GM19023 (cell line): ENCODE measurements around the gene HP.
"Not testable (repeated sequence)": the region's sequence is repeated elsewhere in the genome, so short reads cannot be mapped to it uniquely, and the experiment has no call there.

Experiments used
- ATAC-seq: cut with Tn5 transposase; IDR thresholded peaks from one replicate; pipeline ENCODE4 v1.9.1; 2021; ENCODE audit warnings: mild to moderate bottlenecking, moderate library complexity; ENCODE audit not compliant: unreplicated experiment

Gene HP, protein sequence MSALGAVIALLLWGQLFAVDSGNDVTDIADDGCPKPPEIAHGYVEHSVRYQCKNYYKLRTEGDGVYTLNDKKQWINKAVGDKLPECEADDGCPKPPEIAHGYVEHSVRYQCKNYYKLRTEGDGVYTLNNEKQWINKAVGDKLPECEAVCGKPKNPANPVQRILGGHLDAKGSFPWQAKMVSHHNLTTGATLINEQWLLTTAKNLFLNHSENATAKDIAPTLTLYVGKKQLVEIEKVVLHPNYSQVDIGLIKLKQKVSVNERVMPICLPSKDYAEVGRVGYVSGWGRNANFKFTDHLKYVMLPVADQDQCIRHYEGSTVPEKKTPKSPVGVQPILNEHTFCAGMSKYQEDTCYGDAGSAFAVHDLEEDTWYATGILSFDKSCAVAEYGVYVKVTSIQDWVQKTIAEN

DNA sequence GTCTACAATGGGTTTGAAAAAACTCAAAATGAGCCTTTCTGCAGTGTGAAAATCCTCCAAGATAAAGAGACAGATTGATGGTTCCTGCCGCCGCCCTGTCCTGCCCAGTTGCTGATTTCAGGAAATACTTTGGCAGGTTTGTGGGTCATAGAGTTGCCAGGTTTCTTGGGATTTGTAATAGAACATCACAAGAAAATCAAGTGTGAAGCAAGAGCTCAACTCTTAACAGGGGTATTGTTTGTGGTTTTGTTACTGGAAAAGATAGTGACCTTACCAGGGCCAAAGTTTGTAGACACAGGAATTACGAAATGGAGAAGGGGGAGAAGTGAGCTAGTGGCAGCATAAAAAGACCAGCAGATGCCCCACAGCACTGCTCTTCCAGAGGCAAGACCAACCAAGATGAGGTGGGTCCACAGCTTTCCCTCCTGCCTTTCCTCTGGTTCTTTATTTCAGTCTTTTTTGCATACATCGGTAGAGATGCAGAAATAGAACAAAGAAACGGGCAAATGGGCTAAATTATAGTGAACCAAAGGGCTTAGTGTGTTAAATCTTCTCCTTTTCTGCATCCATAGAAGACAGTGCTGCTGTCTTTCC lies at the start of gene HP:
Gene HP, plus strand, starts transcription at position 252 of the 594 bp plus-strand sequence. Its CDS starts 148 bp downstream, at position 400.
- ATAC-seq, result not testable (repeated sequence)

DNA sequence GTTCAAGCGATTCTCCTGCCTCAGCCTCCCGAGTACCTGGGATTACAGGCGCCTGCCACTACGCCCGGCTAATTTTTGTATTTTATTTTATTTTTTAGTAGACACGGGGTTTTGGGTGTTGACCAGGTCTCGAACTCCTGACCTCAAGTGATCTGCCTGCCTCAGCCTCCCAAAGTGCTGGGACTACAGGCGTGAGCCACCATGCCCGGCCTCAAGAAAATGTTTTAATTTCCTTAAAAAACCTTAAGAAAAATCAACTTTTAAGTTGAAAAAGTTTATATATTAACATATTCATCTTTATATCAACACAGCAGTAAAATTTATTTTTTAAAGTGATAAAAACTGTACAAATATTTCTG lies 46.3 kb upstream of the HP start:
- ATAC-seq, result not testable (repeated sequence)

DNA sequence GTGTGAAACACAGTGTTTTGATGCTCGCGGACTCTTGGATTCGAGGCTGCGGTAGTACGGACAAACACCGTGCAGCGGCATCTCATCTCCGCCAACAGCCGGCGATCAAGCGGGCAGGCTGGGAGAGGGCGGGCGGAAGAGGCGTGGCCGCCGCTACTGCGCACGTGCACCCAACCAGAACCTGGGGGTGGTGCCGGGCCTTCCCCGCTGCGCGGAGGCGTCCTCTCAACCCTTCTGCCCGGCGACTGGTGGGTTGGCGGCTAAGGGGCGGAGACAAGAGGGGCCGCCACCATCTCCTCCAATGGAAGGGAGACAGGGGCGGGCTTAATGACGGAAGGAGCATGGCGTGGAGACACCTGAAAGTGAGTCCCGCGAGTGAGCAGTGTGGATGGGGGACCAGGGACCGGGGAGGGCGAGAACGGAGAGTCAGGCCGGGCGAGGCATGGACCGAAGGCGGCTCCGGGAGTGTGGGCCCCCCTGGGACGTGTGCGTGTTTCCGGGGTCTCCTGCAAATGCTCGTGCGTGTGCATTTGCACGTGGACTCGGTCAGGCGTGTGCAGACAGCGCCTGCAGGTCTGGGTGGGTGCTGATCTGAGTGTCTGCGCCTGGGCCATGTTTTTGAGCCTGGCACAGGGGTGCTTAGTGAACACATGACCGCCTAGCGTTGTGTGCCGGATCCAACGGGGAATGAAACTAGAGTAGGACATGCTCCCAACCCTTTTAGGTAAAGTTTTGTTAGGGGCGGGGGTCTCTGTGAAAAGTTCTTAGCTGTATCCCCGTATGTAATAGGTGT lies 45.7 kb upstream of the HP start, which contains the start of gene DHODH:
Gene DHODH, plus strand, starts transcription at position 321 of the 793 bp plus-strand sequence. Its CDS starts 21 bp downstream, at position 342.
- peak; percentile 99 for ATAC-seq

DNA sequence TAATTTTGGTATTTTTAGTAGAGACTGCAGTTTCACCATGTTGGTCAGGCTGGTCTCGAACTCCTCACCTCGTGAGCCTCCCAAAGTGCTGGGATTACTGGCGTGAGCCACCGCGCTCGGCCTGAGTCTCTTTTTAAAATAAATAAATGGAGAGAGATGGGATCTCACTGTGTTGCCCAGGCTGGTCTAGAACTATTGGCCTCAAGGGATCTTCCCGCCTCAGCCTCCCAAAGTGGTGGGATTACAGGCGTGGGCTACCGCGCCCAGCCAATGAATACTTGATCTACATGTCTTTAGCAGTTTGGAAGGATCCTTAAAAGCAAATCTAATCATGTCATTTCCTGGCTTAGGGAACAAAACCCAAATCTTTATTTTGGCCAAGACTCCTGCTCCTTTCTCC lies 44.5 kb upstream of the HP start:
- no peak for ATAC-seq

DNA sequence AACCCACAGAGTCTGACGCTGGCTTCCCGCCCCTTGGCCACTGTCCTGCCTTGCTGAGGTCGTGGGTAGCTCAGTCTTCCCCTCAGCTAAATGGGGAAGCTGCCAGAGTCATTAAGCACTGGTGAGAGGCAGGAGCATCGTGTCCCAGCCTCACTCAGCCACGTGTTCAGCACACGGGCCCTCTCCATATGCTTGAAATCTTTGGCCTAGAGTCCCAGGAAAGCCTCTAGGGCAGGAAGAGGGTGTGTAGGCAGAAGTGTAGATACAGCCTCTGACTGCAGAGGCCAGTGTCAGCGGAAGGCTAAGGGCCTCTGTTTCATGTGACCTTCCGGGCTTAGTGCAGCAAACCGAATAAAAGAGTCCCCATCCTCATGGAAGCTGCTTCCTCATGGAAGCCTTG lies 41.7 kb upstream of the HP start:
- ATAC-seq, result no peak

DNA sequence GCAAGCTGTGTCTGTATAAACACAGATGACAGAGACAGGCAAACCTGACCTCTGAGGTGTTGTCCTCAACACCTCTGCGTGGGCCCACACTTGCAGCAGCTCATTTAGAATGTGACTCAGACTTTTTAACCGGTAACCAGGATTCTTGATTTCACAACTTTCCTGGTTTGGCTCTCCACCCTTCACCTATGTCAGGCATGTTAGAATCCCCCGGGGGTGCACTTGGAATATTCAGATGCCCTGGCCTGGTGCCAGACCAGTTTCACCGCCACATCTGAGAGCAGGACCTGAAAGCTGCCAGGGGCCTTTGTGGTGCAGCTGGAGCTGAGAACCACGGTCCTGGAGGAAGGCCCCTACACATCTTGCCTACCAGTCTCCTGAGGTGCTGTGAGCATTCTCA lies 40.9 kb upstream of the HP start:
- ATAC-seq, result no peak

DNA sequence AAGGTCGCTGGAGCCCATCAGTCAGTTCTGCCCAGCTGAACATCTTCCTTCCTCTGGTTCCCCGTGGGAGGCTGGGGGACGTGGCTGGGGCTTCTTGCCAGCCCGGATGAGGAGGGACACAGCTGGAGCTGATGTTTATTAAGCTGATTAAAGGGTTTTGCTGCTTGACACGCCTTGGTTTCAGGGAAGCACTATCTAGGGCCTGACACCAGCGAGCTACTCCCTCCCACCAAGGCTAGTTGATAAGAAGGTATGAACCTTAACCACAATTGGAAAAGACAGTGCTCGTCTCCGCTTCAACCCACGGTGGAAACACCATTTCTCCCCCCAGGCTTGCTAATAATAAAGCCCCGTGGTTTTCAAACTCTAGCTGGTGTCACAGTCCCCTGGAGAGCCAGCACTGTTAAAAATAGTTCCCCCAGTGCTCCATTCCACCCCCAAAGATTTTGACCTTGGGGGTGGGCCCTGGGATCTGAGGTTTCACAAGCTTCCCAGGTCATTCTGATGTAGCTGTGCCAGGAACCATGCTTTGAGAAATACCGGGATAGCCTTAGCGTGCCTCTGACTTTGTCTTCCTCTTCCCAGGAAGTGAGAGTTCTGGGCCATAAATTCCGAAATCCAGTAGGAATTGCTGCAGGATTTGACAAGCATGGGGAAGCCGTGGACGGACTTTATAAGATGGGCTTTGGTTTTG lies 40.3 kb upstream of the HP start:
- ATAC-seq, result no peak

DNA sequence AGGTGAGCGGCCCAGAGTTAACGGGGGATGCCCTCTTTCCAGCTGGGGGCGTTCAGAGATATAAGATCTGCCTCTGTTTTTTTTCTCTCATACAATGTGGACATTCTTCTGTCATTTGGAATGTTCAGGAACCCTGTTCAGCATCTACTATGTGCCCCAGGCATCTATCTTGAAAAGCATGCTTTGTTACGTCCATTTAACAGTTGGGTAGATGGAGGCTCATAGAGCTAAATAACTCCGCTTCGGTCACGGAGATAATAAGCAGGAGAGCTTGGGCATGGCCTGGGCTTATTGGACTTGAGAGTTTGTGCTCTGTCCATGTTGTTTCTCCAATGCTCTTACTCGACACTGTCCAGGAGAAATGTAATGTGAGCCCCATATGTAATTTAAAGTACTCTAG lies 39.6 kb upstream of the HP start:
- no peak for ATAC-seq

DNA sequence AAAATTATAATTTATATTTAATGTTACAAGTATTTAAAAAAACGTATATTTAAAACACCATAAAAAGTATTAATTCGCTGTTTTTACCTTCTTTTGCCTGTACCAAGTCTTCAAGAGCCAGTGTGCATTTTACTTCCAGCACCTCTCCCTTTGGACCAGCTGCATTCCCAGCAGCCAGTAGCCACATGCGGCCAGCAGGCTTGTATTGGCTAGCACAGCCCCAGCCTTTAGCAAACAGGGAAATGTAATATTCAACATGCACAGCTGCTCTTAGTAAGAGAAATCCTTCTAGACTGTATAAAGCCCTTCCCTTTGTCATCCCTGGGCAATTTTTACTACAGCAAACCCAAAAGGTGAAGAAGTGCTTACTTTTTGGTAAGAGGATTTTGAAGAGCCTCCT lies 39.2 kb upstream of the HP start:
- ATAC-seq, result no peak

DNA sequence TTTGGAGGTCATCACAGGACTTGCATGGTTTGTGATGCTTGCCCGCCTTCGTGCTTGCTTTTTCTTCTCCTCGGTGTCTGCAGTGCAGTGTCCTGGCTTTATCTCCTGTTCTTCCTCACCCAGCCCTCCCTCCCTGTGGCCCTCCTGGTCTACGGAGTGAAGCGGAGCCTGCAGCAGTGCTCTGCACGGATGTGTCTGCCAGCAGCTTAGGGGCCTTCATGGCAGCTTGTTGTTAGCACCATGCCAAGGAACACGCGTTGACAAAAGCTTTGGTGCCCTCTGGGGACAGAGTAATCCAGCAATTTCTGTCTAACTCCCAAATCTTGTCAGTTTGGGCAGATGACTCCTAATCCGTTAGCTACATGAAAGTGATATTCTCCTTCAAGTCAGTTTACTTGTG lies 35.8 kb upstream of the HP start:
- no peak for ATAC-seq

DNA sequence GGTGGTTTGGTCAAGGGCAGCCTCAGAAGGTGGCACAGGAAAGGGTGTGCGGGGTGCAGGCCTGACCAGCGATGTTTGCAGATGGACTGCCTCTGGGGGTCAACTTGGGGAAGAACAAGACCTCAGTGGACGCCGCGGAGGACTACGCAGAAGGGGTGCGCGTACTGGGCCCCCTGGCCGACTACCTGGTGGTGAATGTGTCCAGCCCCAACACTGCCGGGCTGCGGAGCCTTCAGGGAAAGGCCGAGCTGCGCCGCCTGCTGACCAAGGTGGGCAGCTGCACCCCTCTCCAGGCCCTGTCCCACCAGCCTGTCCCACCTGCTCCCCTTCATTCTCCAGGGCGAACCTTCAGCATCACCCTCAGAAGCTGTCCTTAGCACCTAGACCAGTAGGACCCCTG lies 33.3 kb upstream of the HP start:
- no peak for ATAC-seq

DNA sequence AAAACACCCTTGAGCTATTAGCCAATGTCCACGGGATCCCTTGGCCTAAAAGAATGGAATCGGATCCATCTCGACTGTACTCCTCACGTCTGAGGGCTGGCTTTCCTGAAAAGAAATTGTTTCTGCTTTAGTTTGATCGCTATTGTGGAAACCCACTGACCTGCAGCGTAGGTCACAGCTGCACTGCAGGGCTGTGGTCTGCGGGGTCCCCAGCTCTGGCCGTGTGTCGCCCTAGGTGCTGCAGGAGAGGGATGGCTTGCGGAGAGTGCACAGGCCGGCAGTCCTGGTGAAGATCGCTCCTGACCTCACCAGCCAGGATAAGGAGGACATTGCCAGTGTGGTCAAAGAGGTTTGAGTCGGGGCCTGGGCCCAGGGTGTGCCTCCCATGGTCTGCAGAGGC lies 32.2 kb upstream of the HP start:
- ATAC-seq, result no peak

DNA sequence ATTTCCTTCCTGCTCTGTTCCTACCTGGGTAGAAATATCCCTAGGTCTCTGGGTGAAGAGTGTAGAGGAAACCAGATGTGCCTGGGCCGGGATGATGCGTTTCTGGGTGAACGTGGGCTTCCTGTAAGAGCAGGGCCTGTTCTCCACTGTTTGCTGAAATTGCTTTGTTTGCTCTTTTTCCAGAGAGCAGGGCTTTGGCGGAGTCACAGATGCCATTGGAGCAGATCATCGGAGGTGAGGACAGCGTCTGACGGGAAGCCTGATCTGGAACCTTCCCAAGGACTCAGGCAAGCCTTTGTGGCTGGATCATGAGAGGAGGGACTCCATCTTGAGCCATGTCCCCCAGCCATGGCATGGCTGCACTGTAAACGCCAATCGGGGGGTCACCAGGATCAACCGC lies 30.3 kb upstream of the HP start:
- ATAC-seq, result no peak

DNA sequence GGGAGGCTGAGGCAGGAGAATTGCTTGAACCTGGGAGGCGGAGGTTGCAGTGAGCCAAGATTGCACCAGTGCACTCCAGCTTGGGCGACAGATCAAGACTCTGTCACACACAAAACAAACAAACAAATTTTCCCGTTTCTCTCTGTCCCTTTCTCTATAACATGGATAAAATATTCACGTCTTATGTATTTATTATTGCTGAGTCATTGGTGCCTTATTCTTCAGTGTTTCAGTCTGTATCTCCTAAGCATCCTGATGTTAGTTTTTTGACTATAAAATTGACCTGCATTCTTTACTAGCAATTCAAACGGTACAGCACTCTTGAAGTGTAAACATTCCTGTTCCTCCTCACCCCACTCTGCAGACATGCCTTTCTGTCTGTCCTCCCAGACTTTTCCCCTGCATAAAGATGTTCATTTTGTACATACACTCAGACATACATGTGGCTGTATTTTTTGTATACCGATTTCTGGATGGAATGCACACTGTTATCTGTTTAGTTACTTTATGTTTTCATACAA lies 29.4 kb upstream of the HP start:
- no peak for ATAC-seq

DNA sequence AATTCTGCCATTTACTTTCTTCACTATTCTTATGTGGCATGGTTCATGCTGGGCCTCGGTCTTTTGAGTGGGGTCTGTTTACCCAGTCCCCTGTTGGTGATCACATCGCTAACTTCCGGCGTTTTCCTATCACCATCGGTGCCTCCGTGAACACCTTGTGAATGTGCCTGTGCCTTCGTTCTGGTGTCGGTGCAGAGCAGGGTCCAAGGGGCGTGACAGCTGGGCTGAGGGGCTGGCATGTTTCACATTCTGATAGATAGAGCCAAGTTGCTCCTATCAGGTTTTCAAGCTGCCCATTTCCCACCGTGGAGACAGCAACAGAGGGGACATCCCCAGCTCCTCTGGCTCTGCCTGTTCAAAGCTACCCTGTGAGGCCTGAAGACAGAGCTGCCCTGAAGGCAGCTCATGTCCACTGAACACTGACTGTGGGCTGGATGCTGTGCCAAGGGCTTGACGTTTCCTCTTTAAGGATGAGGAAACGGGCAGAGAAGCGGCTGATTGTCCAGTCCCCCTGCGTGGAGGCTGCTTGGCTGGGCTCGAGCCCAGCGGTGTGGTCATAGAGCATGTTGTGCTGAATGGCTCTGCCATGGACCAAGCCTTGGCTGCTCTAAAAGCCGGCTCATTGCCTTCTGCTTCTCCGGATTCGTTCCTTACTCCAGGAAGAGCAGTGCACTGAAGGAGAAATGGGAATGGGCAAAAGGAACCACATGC lies 28.7 kb upstream of the HP start:
- no peak for ATAC-seq

DNA sequence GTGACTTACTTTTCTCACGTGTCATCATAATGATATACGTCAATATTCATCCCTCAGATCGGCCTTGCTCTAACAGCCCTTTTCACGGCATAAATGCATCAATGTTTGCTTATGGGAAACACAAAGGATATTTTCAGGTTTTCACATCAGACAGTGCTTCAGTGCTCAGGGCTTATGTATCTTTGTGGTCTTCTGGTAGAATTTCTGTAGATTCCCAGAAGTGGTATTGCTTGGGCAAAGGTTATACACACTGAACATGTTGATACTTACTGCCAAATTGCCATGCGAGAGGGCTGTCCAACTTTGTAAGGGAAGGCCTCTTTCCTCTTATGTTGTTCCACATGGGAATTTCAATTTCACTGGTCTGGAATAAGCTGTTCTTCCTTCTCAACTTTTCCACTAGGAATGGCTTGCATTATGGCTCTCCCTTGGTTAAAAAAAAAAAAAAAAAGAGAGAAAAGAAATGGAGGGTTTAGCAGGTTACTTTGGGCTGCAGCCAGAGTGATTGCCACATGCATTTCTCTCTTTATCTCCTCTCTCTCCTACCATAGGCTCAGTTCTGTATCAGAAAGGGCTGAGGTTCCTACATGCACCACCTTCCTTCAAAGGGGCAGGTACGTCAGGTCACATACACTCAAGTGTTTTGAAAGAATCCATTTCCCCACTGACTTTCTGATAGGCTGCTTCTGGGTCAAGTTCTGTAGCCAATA lies 26.5 kb upstream of the HP start:
- ATAC-seq, result no peak

DNA sequence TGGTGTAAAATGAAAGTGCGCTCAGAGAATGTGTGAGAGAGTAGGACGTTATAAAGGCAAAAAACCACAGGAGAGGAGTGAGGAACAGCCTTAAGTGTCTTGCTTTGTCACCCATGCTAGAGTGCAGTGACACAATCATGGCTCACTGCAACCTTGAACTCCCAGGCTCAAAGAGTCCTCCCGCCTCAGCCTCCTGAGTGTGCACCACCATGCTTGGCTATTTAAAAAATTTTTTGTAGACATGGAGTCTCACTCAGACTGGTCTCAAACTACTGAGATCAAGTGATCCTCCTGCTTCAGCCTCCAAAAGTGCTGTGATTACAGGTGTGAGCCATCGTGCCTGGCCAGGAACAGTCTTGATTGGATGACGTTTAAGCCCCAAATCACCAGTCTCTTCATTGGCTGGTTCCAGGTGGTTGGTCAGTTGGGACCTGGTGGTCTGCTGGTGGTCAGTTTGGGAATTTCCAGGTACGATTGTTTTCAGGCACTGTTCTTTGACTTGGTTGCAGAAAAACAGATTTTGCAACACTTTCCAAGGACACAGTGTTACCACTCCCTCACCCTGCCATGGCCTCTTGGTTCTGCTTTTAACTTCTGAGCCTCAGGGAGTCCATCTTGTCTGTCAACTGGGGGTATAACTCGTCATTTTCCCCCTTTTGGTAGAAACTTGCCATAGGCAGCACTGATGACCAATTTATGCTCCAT lies 24.6 kb upstream of the HP start:
- no peak for ATAC-seq

DNA sequence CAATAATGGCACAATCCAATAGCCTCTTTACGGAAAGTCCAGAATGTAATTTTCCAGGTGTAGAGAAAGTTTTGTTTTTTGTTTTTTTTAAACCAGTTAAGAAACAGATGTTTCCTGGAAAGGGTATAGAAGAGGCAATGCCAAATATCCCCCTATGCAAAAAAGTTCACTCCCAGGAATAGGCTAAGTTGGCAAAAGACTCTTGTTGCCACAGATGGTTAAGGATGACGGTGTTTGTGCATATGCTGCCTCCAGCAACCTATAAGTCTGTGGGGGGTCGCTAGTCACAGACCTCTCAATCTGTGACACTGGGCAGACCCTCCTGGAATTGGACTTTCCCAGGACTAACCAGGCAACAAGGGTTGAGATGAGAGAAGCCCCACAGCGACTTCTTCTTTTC lies 20.9 kb upstream of the HP start:
- no peak for ATAC-seq

DNA sequence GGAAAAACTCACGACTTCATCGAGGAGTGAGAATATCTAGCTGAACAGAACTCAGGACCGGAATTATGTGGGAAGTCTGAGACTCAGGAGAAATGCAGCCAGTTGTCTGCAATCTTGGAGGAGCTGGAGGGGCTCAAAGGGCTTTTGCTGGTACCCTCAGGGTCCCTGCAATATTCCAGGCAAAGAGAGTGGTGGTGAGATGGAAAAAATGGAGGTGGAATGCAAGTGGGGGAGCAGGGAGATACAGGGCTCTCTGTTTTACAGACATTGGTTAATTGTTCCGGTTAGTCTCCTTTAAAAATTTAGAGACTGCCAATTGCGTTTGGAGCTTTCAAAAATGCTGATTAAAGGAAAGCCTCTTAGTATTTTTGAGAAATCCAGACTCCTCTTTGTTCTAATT lies 18.2 kb upstream of the HP start:
- no peak for ATAC-seq
